Activated CD8-positive, alpha-beta memory T cell treated with anti-CD3 and anti-CD28 coated beads for 24 hours (primary cell): Measurements from ENCODE around the gene CALY.
A peak's percentile ranks its signal among the peaks of the same experiment; 100 is the strongest.

Experiments
- DNase-seq: peaks from one replicate; pipeline ENCODE4 v3.0.0-alpha.2; 2020

The CALY gene

GRCh38 chr10:133281628-133282372 lies 54.9 kb downstream of the CALY start:
- no peak for DNase-seq

GRCh38 chr10:133281084-133281483 lies 55.6 kb downstream of the CALY start:
- no peak for DNase-seq

- no peak for DNase-seq
Measured at GRCh38 chr10:133280391-133281059, 56.2 kb downstream of the CALY start.

GRCh38 chr10:133279326-133280226 lies 57.1 kb downstream of the CALY start:
- DNase-seq: no peak

- peak; percentile 80 for DNase-seq
Measured at GRCh38 chr10:133278577-133279265, 58.0 kb downstream of the CALY start.

- peak; percentile 63 for DNase-seq
Measured at GRCh38 chr10:133277993-133278576, 58.6 kb downstream of the CALY start.

- peak; percentile 60 for DNase-seq
Measured at GRCh38 chr10:133277277-133277992, 59.3 kb downstream of the CALY start.

- peak; percentile 83 for DNase-seq
Measured at GRCh38 chr10:133276435-133277201, 60.1 kb downstream of the CALY start, which contains the start of gene ADAM8. ADAM8 (minus strand) TSS chr10:133276868; CDS start chr10:133276817, 51 bp downstream.

- no peak for DNase-seq
Measured at GRCh38 chr10:133276100-133276434, 60.6 kb downstream of the CALY start.

- peak; percentile 81 for DNase-seq
Measured at GRCh38 chr10:133275684-133276092, 61.0 kb downstream of the CALY start.

- DNase-seq: peak; percentile 90
Measured at GRCh38 chr10:133274751-133275683, 61.7 kb downstream of the CALY start.
